Upper lobe of right lung (tissue), 1 donor: ENCODE measurements around the gene UQCR11. TPM values are rescaled to one million over a fixed set of nuclear protein-coding genes. Genes with fewer than 3 reads are reported as not detected.

Experiments
- ATAC-seq: fragments of 200-7000 bp; cut with Tn5 transposase; one replicate; pipeline ENCODE4 v1.9.1; 2020; ENCODE audit warnings: mild to moderate bottlenecking, moderate library complexity
- DNase-seq: peaks from one replicate; pipeline ENCODE4 v3.0.0-alpha.2; 2020
- H3K27ac ChIP-seq: fragments of 200-600 bp; one replicate; pipeline ENCODE4 v1.8.0; 2022
- H3K27me3 ChIP-seq: fragments of 200-600 bp; one replicate; pipeline ENCODE4 v1.8.0; 2022; ENCODE audit warnings: mild to moderate bottlenecking
- H3K36me3 ChIP-seq: fragments of 200-600 bp; one replicate; pipeline ENCODE4 v1.8.0; 2022
- H3K4me1 ChIP-seq: fragments of 200-600 bp; one replicate; pipeline ENCODE4 v1.8.0; 2022
- H3K4me3 ChIP-seq: fragments of 200-600 bp; one replicate; pipeline ENCODE4 v1.8.0; 2022; ENCODE audit warnings: mild to moderate bottlenecking
- H3K9me3 ChIP-seq: fragments of 200-600 bp; one replicate; pipeline ENCODE4 v1.8.0; 2022
- intact Hi-C: fragments of 100-400 bp; cut with DNase I; formaldehyde crosslinking; loops from one replicate; pipeline ENCODE4 v1.11.0; 2022
- total RNA-seq: library from RNA; stranded (reverse); fragmentation: NEBNext Ultra II Directional; extraction: Animal tissue kit (Norgen Biotek cat#: 25700); gene quantifications from one replicate; pipeline ENCODE4 v1.2.1, GENCODE V29; 2021
- TF ChIP-seq, protein P1 (sequence below): fragments of 200-600 bp; IDR thresholded peaks from one replicate; pipeline ENCODE4 v1.8.0; 2022; ENCODE audit warnings: antibody characterized with exemption
- donor health status: DM: no; HTN: yes; CAD: no; lungs with severe emphysema.

The UQCR11 gene
- total RNA-seq, 1 donor from 2014 or later: 167 TPM

DNA sequence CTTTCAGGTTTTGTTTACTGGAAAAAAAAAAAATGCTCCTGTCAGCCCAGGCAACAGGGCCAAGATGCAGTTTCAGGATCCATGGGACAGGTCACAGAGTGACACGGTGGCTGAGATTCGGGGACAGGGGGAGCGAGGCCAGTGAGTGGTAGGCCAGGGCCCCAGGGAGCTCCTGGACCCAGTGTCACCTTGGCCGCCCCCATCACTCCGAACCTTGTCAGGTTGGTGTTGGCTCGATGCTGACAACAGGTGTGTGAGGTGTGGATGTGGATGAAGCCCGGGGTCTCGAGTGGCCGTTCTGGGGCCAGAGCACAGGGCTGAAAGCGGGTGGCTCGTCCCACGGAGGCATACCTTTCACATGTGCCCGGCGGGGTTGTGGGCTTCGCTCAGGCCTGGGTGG, 6.1 kb upstream of the UQCR11 start:
- DNase-seq (no peak), ATAC-seq (no peak)
- TF ChIP-seq, protein P1, sequence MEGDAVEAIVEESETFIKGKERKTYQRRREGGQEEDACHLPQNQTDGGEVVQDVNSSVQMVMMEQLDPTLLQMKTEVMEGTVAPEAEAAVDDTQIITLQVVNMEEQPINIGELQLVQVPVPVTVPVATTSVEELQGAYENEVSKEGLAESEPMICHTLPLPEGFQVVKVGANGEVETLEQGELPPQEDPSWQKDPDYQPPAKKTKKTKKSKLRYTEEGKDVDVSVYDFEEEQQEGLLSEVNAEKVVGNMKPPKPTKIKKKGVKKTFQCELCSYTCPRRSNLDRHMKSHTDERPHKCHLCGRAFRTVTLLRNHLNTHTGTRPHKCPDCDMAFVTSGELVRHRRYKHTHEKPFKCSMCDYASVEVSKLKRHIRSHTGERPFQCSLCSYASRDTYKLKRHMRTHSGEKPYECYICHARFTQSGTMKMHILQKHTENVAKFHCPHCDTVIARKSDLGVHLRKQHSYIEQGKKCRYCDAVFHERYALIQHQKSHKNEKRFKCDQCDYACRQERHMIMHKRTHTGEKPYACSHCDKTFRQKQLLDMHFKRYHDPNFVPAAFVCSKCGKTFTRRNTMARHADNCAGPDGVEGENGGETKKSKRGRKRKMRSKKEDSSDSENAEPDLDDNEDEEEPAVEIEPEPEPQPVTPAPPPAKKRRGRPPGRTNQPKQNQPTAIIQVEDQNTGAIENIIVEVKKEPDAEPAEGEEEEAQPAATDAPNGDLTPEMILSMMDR: no peak
- H3K36me3 ChIP-seq: peaks cover 24% of the 10 kb centered on the region
- H3K27me3 ChIP-seq: no peaks in the 10 kb centered on the region
- no peak overlapping the region for H3K4me3 ChIP-seq
- intact Hi-C loops: no loop called here
- no peaks in the 10 kb centered on the region for H3K9me3 ChIP-seq
- peaks cover 4% of the 10 kb centered on the region for H3K4me1 ChIP-seq
- H3K27ac ChIP-seq: no peak overlapping the region

DNA sequence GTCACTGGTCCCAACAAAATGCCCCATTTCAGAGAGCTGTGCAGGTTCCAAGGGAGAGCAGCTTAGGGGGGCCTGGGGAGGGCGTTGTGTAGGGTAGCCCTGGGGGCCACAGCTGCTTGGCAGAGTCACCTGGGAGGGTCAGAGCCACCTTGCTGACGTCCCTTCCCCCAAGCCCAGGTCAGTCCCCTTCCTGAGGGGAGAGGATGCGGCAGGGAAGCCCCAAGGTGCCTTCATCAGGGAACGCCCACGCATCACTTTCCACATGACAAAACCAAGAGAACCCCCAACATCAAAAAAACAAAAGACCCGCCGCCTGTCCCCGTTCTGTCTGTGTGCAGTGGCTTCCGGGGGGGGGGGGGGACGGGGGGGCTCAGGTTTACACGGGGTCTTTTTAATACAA, 5.3 kb upstream of the UQCR11 start:
- H3K9me3 ChIP-seq: no peaks in the 10 kb centered on the region
- H3K4me3 ChIP-seq: no peak overlapping the region
- DNase-seq (no peak), ATAC-seq (no peak)
- intact Hi-C loops: no loop called here
- H3K27me3 ChIP-seq: no peaks in the 10 kb centered on the region
- H3K27ac ChIP-seq: no peak overlapping the region
- TF ChIP-seq, protein P1: no peak
- peaks cover 23% of the 10 kb centered on the region for H3K36me3 ChIP-seq
- H3K4me1 ChIP-seq: peaks cover 8% of the 10 kb centered on the region

DNA sequence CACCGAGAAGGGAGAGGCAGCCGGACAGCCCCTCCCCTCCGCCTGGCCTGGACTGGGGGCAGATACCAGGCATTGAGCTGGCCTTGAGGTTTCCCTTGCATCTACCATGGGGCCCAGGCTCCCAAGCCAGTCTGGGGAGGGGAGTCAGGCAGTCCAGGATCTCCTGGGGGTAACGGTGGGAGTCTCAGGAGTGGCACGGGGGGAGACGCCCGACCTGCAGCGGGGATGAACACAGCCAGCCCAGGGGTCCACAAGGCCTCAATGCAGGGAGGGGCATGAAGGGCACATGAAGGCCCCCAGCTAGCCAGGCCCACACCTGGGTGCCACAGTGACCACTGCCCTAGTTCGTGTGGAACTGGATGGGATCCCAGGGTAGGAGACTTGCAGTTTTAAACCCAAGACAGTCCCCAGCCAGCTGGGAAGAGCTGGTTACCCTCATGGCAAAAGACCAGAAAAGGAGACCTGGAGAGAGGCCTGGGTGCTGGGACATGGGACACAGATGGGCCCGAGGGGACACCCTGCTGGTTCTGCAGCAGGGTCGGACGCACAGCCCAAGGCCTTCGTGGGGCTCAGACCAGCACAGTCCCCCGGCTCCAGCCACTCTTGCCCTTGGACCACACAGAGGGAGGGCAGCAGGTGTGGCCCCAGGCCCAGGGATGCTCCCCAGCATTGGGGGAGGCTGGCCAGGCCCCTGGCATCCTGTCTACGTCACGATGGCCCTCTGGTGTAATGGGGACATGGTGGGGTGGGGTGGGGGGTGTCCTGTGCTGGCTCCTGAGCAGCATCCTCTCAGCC, 4.6 kb upstream of the UQCR11 start:
- TF ChIP-seq, protein P1: no peak
- no peak for ATAC-seq
- Histone ChIP-seq H3K4me3 (no peak overlapping the region), H3K27me3 (no peaks in the 10 kb centered on the region), H3K36me3 (peaks cover 16% of the 10 kb centered on the region), H3K27ac (no peak overlapping the region), H3K4me1 (peaks cover 8% of the 10 kb centered on the region), H3K9me3 (no peaks in the 10 kb centered on the region)
- DNase-seq: no peak
- intact Hi-C loops: no loop called here

GRCh38 chr19:1609103-1609396, 3.8 kb upstream of the UQCR11 start:
- Histone ChIP-seq H3K4me1 (peaks cover 14% of the 10 kb centered on the region), H3K27me3 (no peaks in the 10 kb centered on the region), H3K36me3 (peaks cover 13% of the 10 kb centered on the region), H3K27ac (no peak overlapping the region), H3K9me3 (no peaks in the 10 kb centered on the region), H3K4me3 (no peak overlapping the region)
- TF ChIP-seq, protein P1: no peak
- intact Hi-C loops: no loop called here
- ATAC-seq (no peak), DNase-seq (no peak)

DNA sequence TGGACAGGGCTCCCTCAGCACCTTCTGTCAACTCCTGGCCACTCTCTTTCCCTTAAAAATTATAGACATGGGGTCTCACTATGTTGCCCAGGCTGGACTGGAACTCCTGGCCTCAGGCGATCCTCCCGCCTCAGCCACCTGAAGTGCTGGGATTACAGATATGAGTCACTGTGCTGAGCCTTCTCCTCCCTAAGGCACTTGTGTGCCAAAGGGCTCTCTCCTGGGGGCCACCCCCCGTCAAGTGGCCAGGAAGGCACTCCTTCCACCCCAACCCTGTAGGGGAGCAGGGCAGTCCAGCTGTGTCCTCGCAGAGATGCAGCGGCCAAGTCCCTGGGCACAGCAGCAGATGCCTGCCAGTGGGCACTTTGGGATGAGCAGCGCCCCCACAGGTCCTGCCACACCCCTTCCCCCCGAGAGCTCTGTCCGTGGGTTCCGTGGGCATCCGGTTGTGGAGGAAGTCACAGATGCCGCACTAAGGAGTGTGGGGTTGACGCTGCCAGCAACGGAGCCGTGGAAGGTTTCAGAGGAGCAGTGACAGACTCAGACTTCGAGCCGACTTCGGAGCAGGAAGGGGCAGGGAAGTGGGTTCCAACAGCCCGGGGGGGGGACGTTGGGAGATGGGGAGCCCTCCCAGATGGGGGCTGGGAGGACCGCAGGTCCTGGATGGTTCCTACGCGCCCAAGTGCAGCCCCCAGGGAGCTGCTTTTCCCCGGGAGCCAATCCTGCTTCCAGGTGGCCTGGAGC, 3.3 kb upstream of the UQCR11 start:
- TF ChIP-seq, protein P1: no peak
- no peak for ATAC-seq
- Histone ChIP-seq H3K4me3 (no peak overlapping the region), H3K27me3 (no peaks in the 10 kb centered on the region), H3K9me3 (no peaks in the 10 kb centered on the region), H3K4me1 (peaks cover 19% of the 10 kb centered on the region), H3K36me3 (peaks cover 13% of the 10 kb centered on the region), H3K27ac (peak overlapping the region; percentile 24)
- intact Hi-C loops: no loop called here
- DNase-seq: no peak
